ENCODE data around the gene PLD1. TPM values are rescaled to one million over a fixed set of nuclear protein-coding genes. Genes with fewer than 3 reads are reported as not detected.

The PLD1 gene
- total and polyA plus RNA-seq, 2 of the 8 experiments (the other 6 are each of a cell fraction or from before 2014, with no cell fraction given): 1.2 to 2.6 TPM

DNA sequence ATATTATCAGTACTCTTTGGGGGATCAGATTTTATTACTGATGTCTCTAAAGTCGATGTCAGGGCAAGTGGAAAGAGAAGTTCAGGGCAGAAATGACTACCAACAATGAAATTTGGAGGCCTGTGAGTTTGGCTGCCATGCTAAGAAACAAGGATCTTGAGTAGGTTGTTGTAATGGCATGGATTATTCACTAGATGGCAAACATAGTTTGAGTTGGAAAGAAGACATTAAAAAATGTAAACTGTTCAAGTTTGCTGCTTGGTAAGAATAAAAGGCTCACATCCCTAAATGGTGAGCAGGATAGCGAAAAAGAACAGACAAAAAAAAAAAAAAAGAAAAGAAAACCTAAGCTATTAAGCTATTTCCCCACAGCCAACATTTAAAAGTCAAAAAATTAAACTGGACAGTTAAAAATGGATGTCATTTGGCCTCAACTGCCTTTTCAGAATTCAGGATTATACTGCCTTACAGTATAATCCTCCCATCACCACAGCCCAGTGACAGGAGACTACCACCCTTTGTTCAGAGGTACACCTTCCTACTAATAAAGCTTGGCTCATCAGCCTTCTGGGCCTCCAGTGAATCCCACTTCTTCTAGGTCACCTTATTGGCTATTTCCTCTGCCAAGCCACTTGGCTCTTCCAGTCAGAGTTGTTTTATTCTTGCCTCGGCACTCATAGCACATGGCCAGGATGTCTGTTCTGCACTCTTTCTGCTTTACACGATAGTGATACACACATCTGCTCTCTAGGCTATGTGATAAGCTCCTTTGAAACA is 163.7 kb downstream of the PLD1 start:
- no peak overlapping the region for H2BK15ac ChIP-seq (ENCODE audit: low read length)
- H2AFZ ChIP-seq (ENCODE audit: low read length): peak overlapping the region; percentile 8; the same call in 1 of the 2 replicates
- ChIA-PET CTCF (ENCODE audit: partially characterized antibody) (interaction anchor here (0.9 to 4.6 kb wide), 14 partner anchors 7 to 695 kb away, joined by 3 to 49 read pairs (median 4); no protein-coding TSS in a partner anchor), POLR2A (ENCODE audit: partially characterized antibody) (interaction anchor here (0.6 to 1.1 kb wide), 2 partner anchors 40 to 125 kb away, joined by 3 read pairs; no protein-coding TSS in a partner anchor)
- 80% methylated on average over 4 of the region's 4 CpGs; no CpG with 5 or more reads in 1 of the 2 experiments for WGBS, 2 experiments (ENCODE audit: extremely low coverage in 1 of 2, insufficient coverage in 1 of 2, insufficient read length in 1 of 2, insufficient replicate concordance in 2 of 2, low coverage in 1 of 2, low lambda C conversion rate in 2 of 2, missing lambda C conversion rate in 1 of 2)
- H3K18ac ChIP-seq (ENCODE audit: extremely low read depth, low read length): no peak overlapping the region
- TF ChIP-seq TBP (IDR thresholded peaks at IDR 0.05; ENCODE audit: low read depth, low read length): no peak
- no peak for TF ChIP-seq FOSL1 (IDR thresholded peaks at IDR 0.05; ENCODE audit: insufficient read depth, low read depth, low read length)
- TF ChIP-seq, protein P1, sequence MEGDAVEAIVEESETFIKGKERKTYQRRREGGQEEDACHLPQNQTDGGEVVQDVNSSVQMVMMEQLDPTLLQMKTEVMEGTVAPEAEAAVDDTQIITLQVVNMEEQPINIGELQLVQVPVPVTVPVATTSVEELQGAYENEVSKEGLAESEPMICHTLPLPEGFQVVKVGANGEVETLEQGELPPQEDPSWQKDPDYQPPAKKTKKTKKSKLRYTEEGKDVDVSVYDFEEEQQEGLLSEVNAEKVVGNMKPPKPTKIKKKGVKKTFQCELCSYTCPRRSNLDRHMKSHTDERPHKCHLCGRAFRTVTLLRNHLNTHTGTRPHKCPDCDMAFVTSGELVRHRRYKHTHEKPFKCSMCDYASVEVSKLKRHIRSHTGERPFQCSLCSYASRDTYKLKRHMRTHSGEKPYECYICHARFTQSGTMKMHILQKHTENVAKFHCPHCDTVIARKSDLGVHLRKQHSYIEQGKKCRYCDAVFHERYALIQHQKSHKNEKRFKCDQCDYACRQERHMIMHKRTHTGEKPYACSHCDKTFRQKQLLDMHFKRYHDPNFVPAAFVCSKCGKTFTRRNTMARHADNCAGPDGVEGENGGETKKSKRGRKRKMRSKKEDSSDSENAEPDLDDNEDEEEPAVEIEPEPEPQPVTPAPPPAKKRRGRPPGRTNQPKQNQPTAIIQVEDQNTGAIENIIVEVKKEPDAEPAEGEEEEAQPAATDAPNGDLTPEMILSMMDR (IDR thresholded peaks at IDR 0.05; ENCODE audit: control extremely low read depth in 1 of 3, insufficient read depth in 1 of 3, low read depth in 1 of 3, low read length in 3 of 3): peak in 2 of 3 experiments; percentile 36 to 54; a peak in 2 of 4 replicates
- peak; percentile 62 to 66 for TF ChIP-seq RAD21 (IDR thresholded peaks at IDR 0.05 in 1 of 2, conservative IDR thresholded peaks at IDR 0.05 in 1 of 2; ENCODE audit: low read depth in 2 of 2, low read length in 2 of 2)
- H3K23me2 ChIP-seq (ENCODE audit: low read depth, low read length): peaks cover 1% of the 10 kb centered on the region; the same call in 1 of the 2 replicates
- no peak overlapping the region for H3K56ac ChIP-seq (replicated peaks; ENCODE audit: insufficient read length, low read depth, low read length)
- H2AK5ac ChIP-seq (ENCODE audit: low read depth, low read length): no peak overlapping the region
- H3K79me2 ChIP-seq (ENCODE audit: control insufficient read depth in 1 of 2, insufficient read depth in 2 of 2, low read length in 2 of 2): no peaks in the 10 kb centered on the region
- H3K4me2 ChIP-seq (ENCODE audit: insufficient read depth in 1 of 2, low read depth in 2 of 2, low read length in 2 of 2): no peak overlapping the region
- no peaks in the 10 kb centered on the region for H3K4me1 ChIP-seq (replicated peaks in 1 of 4; ENCODE audit: control insufficient read depth in 3 of 4, insufficient read depth in 4 of 4, low read length in 3 of 4)
- H3K36me3 ChIP-seq (ENCODE audit: control insufficient read depth in 2 of 4, insufficient read depth in 4 of 4, low read length in 3 of 4): no peaks in the 10 kb centered on the region
- H4K20me1 ChIP-seq (replicated peaks in 1 of 2; ENCODE audit: control insufficient read depth in 1 of 2, insufficient read depth in 2 of 2, low read length in 2 of 2): no peaks in the 10 kb centered on the region
- H2BK5ac ChIP-seq (ENCODE audit: low read depth, low read length): no peak overlapping the region
- H3K27me3 ChIP-seq (replicated peaks in 1 of 4; ENCODE audit: control insufficient read depth in 3 of 4, extremely low read depth in 1 of 4, insufficient read depth in 3 of 4, low read length in 3 of 4): no peaks in the 10 kb centered on the region
- FAIRE-seq (peak; percentile 68), DNase-seq (ENCODE audit: low read depth in 1 of 2, low spot score in 2 of 2) (no peak)
- H2BK120ac ChIP-seq (replicated peaks; ENCODE audit: low read depth, low read length): no peak overlapping the region
- no peak overlapping the region for H3K4ac ChIP-seq (replicated peaks; ENCODE audit: insufficient read length, low read depth, low read length)
- H3K79me1 ChIP-seq (ENCODE audit: low read depth, low read length): no peaks in the 10 kb centered on the region
- no peaks in the 10 kb centered on the region for H3K9me3 ChIP-seq (ENCODE audit: insufficient read depth in 2 of 2, low read depth in 1 of 2, low read length in 1 of 2)
- no peak overlapping the region for H2BK12ac ChIP-seq (ENCODE audit: low read depth, low read length)
- H3K14ac ChIP-seq (ENCODE audit: insufficient read length): no peak overlapping the region
- no peak overlapping the region for H4K5ac ChIP-seq (ENCODE audit: insufficient read length, low read depth, low read length)
- no peak overlapping the region for H3K9ac ChIP-seq (replicated peaks in 1 of 4; ENCODE audit: extremely low read depth in 1 of 4, low read depth in 3 of 4, low read length in 3 of 4)
- H3K23ac ChIP-seq (ENCODE audit: insufficient read length): no peak overlapping the region
- H3K4me3 ChIP-seq (ENCODE audit: extremely low read depth in 1 of 4, insufficient read depth in 2 of 4, low read depth in 3 of 4, low read length in 4 of 4): no peak overlapping the region
- H4K91ac ChIP-seq (replicated peaks; ENCODE audit: insufficient read length, low read length): no peak overlapping the region
- no peak overlapping the region for H2BK20ac ChIP-seq (ENCODE audit: low read length)
- no peak overlapping the region for H3K27ac ChIP-seq (ENCODE audit: low read depth, low read length)
- H4K8ac ChIP-seq (ENCODE audit: extremely low read depth, insufficient read depth, low read length): no peak overlapping the region

Measured in H1 (cell line).